GM08714 (cell line): ENCODE measurements around the gene ZC3H18.

Experiments used
- H3K4me3 ChIP-seq: fragments of 200-500 bp; sonication (Bioruptor generic); 2 replicates; pipeline ENCODE4 v1.5.1; 2014; ENCODE audit warnings: mild to moderate bottlenecking, low read length, inconsistent platforms
- ZNF274 ChIP-seq: IDR thresholded peaks from 2 replicates; pipeline ENCODE4 v1.6.1; 2012; ENCODE audit warnings: mild to moderate bottlenecking, low read depth, low read length

ZC3H18 gene

GRCh38 chr16:88622866-88623265, 52.7 kb downstream of the ZC3H18 start:
- TF ChIP-seq ZNF274, result no peak
- H3K4me3 ChIP-seq, result no peak overlapping the region

DNA sequence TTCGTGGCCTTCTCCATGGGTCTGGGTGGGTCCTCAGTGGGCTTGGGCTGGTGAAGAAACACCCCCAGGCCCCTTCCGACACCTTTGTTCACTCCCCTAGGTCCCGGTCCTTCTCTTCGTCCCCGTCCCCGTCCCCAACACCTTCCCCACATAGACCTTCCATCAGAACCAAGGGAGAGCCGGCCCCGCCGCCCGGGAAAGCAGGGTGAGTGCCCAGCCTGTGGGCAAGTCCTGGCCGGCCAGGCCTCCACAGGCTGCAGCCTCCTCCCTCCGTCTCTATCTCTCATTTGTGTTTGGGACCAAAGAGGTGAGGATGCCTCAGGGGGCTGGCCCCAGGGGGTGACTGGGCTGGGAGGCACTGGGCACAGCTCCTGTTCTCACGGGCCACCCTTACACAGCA, 53.7 kb downstream of the ZC3H18 start:
- no peak for TF ChIP-seq ZNF274
- no peak overlapping the region for H3K4me3 ChIP-seq

GRCh38 chr16:88624481-88624880, 54.3 kb downstream of the ZC3H18 start:
- no peak for TF ChIP-seq ZNF274
- no peak overlapping the region for H3K4me3 ChIP-seq

- no peak for TF ChIP-seq ZNF274
- no peak overlapping the region for H3K4me3 ChIP-seq
Measured at GRCh38 chr16:88624977-88625576, 54.9 kb downstream of the ZC3H18 start.

DNA sequence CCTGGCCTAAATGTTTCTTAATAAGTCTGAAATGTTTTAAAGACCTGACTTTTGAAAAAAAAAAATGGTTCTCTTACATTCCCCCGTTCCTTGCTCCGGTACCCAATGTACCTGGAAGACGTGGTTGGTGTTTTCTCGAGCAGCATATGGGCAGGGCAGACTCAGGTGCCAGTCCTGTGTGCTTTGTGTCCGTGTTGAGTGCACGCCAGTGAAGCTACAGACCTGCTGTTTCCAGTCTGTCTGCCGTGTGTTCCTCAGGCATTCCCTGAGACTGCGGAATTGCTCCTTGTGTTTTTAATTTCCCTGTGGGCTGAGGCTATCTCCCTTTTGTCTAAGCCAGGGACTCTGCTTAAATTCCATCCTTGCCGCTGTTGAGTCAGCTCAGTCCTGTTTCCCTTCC, 56.4 kb downstream of the ZC3H18 start:
- H3K4me3 ChIP-seq, result no peak overlapping the region
- no peak for TF ChIP-seq ZNF274

DNA sequence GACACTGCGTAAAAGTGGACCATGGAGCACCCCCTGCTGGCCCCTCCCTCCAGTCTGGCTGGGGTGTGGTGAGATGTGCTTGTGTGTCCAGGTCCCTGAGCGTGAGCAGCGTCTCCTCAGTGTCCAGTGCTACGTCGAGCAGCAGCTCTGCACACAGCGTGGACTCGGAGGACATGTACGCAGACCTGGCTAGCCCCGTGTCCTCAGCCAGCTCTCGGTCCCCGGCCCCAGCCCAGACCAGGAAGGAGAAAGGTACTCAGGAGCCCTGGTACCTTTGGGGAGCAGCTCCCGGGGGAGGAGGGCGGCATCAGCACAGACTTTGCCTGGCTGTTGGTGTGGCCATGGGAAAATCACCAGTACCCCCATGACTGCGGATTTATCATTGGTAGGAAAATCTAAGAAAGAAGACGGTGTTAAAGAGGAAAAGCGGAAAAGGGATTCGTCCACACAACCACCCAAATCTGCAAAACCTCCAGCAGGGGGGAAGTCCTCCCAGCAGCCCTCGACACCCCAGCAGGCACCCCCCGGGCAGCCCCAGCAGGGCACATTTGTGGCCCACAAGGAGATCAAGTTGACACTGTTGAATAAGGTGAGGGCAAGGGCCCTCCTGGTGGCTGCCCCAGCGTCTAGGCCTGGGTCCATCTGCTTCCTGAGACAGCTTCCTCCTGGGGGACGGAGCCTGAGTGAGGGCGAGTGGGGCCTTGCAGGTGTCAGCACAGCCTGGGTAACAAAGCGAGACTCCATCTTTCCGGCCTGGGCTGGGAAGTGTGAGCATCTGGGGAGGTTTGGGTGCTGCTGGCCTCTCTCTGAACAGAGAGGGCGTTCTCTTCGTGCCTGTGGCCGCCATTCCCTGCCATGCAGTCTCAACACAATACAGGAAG, 57.6 kb downstream of the ZC3H18 start:
- TF ChIP-seq ZNF274, result no peak
- no peak overlapping the region for H3K4me3 ChIP-seq

DNA sequence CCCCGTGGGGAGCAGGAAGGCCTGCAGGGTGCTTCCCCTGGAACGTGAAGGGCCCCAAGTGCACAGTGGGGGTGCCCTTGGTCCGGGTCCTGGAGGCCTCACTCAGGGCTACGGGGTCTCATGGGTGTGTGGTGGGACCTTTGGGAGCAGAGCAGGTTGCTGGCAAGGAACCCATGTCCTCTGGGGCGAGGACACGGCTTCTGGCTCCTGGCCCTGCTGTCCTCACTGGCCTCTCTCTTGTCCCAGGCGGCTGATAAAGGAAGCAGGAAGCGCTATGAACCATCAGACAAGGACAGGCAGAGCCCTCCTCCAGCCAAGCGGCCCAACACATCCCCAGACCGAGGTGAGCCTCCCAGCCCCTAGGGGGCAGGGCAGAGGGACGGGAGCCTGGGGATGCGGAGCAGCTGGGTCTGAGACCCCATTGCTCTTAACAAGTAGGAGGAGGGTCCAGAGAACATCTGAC, 58.3 kb downstream of the ZC3H18 start:
- no peak for TF ChIP-seq ZNF274

DNA sequence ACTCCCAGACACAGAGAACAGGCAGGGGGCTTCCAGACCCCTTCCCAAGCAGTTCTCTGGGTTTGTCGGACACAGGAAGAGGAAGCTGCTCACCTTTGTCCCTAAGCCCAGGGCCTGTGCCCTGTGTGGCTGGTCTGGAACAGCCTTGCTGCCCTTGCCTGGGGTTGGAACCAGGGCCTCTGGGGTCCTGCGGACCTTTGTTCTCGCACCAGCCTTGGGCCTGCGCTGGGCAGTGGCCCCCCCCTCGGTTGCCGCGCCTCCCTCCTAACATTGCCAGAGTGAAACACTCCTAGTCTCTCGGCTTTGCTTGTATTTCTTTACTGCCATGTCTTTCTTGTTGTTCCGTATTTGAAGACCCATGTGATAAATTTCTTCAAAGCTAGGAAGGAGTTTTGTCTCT, 59.6 kb downstream of the ZC3H18 start:
- TF ChIP-seq ZNF274, result no peak
- no peak overlapping the region for H3K4me3 ChIP-seq

More for the DNA sequence above, 58.3 kb downstream of the ZC3H18 start:
- no peak overlapping the region for H3K4me3 ChIP-seq

GRCh38 chr16:88630433-88630832, 60.2 kb downstream of the ZC3H18 start:
- H3K4me3 ChIP-seq, result no peak overlapping the region
- no peak for TF ChIP-seq ZNF274

DNA sequence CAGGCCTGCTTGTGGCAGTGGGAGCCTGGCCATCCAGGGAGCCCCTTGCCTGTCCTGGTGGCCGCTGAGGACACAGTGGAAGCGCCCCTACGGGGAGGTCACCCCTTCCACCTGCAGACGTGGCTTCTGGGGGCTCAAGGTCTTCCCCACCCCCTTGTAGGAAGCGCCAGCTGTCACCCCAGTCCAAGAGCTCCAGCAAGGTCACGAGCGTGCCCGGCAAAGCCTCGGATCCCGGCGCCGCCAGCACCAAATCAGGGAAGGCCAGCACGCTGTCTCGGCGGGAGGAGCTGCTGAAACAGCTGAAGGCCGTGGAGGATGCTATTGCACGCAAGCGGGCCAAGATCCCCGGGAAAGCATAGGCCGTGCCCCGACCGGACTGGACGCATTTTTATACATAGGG, 60.7 kb downstream of the ZC3H18 start:
- no peak overlapping the region for H3K4me3 ChIP-seq
- TF ChIP-seq ZNF274, result no peak

GRCh38 chr16:88631384-88631783, 61.2 kb downstream of the ZC3H18 start:
- no peak for TF ChIP-seq ZNF274
- no peak overlapping the region for H3K4me3 ChIP-seq

DNA sequence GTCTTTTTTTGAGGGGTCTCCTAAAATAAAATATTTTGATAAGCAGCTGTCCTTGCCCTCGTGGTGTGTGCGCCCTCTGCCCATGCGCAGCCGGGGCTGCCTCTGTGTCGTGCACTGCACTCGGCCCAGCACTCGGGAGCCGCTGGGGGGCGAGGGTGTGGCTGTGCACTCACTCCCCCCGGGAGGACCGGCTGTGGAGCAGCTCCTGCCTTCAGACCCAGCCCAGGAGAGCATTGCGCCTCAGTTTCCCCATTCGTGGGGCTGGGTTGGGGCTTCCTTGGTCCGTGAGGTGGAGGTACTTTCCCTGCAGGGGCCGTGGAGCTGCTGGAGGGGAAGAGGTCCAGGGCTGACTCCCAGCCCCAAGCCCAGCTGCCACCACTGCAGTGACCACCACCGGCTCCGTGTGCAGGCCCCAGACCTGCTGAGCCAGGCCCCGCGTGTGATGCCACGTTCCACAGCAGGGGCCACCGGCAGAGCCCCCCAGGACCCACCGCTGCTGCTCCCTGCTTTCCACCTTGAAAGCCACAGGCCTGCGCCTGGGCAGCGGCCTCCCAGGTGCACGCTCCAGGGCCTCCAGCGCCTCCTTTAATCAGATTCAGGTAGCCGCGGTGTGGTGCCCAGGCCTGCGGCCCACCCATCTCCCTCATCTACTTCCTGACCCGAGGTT, 61.9 kb downstream of the ZC3H18 start:
- no peak overlapping the region for H3K4me3 ChIP-seq
- no peak for TF ChIP-seq ZNF274

DNA sequence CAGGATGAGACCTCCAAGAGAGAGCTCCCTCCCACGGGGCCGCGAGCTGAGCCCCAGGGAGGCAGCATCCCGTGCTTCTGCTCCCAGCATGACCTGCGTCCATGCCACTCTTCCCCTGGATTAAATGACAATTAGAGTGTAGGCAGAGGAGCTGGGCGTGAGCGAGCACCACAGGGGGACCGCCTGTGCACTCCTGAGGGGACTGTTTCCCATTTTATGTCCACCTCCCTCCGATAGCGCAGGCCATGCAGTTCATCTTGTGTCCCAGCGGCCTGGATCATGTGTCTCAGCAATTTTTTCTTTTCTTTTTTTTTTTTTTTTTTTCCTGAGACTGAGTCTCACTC, 62.4 kb downstream of the ZC3H18 start:
- no peak for TF ChIP-seq ZNF274
- H3K4me3 ChIP-seq, result no peak overlapping the region

GRCh38 chr16:88633684-88634140, 63.5 kb downstream of the ZC3H18 start:
- no peak for TF ChIP-seq ZNF274
- H3K4me3 ChIP-seq, result peak overlapping the region; percentile 2; the same call in 1 of the 2 replicates
